HG02870 (cell line): Measurements from ENCODE around the gene TBX10.
"Not testable (repeated sequence)": the region's sequence is repeated elsewhere in the genome, so short reads cannot be mapped to it uniquely, and the experiment has no call there.

Source experiments
- ATAC-seq: cut with Tn5 transposase; IDR thresholded peaks from one replicate; pipeline ENCODE4 v1.9.1; 2021; ENCODE audit warnings: mild to moderate bottlenecking, moderate library complexity; ENCODE audit not compliant: unreplicated experiment

Gene TBX10

GRCh38 chr11:67646535-67647336 is 7.2 kb upstream of the TBX10 start:
- ATAC-seq = no peak

DNA sequence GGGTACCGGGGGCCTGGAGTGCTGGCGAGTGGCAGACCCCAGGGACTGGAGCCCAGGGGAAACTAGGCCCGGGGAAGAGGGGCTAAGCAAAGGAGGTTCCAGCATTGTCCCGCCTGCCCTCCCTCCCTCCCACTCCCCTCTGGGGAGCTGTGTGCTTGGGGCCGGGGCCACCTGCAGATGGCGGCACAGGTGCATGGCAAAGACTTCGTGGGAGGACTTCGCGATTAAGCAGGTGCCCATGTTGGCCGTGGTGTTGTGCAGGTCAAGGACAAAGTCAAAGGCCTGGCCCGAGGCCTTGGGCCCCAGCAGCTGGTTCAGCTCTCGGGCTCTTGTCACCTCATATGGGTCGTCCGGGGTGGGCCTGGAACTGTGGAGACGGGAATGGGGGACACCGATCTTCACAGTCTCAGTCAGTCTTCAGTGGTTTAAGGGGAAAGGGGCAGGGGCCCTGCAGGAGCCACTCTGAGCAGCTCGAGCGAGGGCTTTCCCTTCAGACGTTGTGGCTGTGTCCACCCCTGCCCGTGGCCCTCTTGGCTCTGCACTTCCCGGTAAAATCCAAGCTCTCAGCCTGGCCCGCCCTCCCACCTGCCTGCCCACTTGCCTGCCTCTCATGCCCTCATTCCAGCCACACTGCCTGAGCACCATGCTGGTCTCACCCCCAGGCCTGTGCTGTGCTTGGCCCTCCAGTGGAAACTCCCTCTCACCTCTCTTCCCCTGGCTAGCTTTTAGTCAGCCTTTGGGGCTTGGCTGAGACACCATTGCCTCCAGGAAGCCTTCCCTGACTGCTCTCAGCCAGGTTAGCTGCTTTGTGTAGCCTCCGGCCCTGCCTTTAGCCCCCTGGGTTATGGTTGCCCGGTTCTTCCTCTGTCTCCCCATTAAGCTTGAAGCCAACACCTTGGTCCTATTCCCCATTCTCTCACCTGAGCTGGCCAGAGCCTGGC is 6.2 kb upstream of the TBX10 start:
- no peak for ATAC-seq

DNA sequence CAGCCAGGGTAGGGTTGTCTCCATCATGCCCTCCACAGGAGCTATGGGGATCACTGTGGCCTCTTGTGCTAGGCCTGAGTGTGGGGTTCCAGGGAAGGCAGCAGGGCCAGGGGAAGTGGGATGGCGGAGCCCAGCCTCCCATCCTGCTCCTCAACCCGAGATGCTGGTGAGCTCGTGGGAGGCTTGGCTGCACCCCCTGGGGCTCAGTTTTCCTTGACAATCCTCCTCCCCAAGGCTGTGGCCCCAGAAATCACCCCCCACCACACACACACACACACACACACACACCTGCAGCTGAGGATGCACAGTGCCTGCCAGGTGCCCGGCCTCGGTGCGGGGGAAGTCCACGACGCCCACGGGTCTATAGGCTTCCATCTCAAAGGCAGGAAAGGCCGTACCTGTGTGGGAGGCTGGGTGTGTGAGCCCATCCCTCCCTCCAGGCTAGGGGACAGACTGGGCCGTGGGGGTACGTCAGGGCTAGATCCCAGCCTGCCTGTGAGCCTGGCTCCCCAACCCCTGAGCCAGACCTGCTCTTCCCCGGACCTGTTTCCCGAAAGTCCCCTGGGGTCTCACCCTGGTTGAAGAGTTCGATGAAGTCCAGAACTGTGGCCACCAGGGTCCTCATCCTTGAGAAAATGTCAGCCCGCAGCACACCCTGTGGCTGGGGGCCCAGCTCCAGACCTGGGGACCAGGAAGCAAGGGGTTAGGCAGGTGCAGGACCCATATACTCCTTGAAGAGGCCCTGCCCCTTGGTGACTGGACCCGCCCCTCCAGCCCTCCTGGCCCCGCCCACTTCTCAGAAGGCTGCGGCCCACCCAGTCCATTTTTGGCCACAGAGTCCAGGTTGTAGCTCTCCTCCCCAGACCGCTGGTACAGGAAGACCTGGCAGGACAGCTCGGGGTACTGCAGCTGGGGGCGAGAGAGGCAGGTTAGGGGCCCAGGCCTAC is 5.2 kb upstream of the TBX10 start:
- no peak for ATAC-seq

GRCh38 chr11:67644042-67644441 is 4.5 kb upstream of the TBX10 start:
- no peak for ATAC-seq

DNA sequence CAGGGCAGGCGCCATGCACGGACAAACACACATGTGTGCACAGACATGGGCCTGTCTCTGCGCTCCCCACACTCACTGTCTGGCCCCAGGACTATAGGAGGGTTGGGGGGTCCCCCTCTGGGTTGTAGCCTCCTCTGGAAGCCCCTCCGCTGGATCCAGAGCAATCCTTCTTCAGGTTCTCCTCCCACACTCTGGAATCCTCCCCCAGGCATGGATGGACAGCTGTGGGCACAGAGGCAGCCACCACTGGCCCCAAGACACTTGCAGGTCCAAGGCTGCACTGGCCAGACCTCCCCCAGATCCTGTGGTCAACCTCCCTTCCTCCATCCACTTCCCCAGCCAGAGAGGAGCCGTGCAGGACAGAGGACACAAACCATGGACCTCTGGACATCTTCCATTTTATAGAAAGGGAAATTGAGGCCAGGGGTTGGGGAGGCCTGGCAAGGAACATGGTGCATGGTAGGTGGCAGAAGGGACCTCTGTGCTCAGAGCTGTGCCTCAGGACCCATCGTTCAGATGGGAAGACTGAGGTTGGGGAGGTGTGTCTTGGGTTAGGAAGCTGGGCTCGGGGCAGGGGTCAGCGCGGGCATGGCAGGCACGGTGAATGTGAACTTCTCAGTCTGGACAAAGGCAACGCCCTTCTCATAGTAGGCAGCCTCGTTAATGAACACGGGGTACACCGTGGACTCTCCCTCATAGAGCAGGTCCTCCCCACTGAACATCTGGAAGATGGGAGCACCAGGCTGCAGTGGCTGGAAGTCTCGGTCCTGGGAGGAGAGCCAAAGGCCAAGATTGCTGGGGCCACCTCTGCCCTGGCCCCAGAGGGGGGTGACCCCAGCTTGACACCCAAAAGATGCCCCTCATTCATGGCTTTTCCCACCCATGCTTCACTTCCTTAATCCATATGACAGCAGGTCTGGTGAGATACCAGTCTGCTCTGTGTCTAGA is 2.9 kb upstream of the TBX10 start:
- ATAC-seq = no peak

DNA sequence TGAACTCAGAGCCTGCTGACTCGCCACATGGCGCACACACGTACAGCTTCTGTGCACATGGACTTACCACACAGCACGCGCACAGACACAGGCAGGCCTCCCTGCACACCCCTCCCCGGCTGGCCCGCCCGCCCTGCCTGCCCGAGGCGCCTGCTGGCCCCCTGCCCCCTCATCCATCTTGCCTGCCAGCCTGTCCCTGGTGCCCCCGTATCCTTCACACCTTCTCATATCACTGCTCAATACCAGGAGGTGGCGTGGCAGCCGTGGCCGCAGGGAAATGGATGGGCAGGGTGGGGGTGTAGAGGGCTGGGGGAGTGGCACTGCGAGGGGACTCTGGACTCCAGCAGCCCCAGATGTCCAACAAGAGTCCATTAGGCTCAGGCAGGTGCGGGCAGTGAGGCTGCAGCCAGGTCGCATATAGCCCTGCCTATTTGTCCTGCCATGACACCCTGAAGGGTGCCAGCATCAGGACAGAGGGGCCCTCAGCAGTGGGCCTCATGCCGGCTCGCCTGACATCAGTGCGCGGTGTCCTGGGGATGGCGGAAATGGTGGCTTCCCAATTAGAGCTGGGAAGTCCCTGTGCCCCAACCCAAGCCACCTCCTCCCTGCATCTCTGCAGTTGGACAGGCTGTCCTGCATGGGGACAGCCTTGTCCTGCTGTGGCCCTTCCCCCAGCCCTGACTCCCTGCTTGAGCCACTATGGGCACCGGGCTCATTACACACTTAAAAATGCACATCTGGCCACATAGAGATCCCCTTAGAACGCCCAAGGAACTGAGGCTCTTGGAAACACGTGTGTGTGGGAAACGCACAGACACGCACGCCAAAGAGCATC is 2.0 kb upstream of the TBX10 start:
- ATAC-seq = no peak

GRCh38 chr11:67640758-67641337 is 1.3 kb upstream of the TBX10 start:
- ATAC-seq = no peak

GRCh38 chr11:67640021-67640757 is 626 bp upstream of the TBX10 start:
- no peak for ATAC-seq

DNA sequence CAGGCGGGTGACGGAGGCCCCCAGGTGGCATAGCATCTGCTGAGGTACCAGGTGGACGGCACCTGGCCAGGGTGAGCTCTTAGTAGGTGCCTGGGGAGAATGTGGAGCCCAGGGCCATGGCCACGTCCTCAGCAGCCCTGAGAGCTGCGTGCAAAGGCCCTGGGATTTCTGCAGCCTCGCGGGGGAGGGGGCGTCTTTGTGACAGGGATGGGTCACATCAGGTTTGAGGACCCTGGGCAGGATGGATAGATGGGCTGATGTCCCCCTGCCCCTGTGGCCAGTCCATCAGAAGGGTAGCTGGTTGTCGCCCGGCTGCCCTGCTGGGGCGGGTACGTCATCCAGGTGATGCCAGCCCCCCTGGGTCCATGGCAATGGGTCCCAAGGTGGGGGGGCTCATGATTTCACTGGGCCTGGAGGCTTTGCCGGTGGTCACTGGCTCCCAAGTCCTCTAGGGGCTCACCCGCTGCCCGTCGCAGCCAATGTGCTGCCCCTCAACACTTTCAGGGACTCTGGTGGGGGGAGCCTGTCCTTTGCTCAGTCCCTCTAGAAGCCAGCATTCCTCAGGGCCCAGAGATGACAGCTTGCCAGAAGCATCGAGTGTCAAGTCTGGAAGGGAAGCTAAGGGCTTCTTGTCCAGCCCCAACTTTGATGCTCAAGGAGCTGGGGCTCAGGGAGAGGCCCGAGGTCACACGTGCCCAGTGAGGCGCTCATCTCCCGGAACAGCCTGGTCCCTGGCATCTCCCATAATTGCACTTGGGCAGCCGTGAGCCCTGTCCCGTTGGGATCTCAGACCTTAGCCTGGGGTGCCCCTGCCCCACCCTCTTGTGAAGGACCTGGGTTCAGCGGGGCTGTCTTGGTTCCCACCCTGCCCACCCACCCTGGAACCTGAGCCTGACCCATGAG is 777 bp downstream of the TBX10 start:
- ATAC-seq = no peak

DNA sequence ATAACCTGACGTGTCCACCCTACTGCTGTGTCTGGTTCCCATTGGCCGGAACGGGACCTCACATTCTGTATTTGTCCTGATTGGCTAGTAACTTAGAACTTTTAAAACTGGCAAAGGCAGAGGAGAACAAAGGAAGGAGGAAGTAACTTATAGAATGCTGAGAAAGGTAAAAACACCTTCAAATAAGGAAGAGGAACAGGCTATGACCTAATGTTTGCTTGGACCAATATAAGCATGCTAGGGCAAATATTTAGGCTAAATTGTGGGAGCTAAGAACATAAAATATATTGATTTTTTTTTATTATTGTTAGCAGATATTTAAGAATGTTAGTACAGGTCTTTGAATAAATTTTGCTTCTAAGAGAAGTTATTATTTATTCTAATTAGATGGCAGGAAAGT is 2.1 kb downstream of the TBX10 start:
- not testable (repeated sequence) for ATAC-seq

GRCh38 chr11:67636962-67637361 is 2.6 kb downstream of the TBX10 start:
- ATAC-seq = no peak

GRCh38 chr11:67635231-67635521 is 4.4 kb downstream of the TBX10 start:
- no peak for ATAC-seq

GRCh38 chr11:67634366-67635230 is 5.0 kb downstream of the TBX10 start:
- no peak for ATAC-seq

DNA sequence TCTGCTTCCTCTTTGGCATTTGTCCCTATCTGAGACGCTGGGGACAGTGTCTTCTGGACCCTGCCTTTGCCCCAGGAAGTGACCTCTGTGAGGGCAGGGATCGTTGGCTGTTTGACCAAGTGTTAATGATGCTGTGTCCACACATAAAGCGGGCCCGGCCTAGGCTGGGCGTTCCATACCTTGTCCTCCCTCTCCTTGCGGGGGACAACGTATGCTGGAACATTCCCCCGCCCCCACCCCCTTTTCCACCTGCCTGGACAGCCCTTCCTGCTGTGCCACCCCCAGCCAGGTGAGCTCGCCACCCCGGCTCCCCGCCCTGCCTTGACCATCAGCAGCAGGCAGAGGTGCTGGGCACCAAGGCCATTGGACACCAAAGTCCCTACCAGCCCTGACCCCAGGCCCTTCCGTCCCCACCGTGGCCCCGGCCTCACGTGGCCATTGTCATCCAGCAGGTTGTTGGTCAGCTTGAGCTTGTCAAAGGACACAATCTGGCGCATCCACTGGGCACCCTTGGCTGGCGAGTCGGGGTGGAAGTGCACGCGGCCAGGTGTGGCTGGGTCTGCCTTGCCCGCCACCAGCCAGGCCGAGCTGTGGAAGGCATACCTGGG is 5.7 kb downstream of the TBX10 start:
- no peak for ATAC-seq

DNA sequence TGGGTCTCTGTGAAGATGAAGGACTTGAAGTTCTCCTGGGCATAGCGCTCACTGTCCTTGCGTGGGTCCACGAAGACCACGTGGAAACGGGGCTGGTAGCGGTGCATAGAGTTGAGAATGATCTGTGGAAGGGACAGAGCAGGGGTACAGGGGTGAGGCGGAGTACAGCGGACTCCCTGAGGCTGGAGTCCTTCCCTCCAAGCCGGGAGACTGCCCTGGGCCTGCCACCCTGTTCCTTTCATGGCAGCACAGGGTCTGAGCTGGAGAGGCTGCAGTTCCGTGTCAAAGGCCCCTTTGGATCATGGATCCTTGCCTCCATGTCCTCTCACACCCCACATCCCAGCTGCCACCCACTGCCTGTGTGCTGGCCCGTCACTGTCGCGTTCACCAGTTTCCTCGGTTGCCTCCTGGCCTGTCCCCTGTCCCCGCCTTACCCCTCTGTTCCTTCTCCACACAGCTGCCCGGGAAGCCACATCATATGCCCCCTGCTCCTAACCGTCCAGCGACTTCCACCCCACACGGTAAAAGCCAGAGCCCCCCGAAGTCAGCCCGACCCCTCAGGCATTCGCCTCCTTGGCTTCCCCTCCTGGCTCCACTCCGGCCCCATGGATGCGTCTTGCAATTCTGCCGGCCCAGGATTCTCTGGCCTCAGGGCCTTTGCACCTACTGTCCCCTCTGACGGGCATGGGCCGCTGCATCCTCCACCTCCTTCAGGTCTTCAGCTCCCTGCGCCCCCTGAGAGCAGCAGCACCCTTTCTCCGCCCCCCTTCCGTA is 6.4 kb downstream of the TBX10 start:
- no peak for ATAC-seq
